GM12865 (cell line): ENCODE measurements around the gene SWAP70.
"Not testable (repeated sequence)": the region's sequence is repeated elsewhere in the genome, so short reads cannot be mapped to it uniquely, and the experiment has no call there.

Experiments
- DNase-seq: peaks from one replicate; pipeline ENCODE4 v3.0.0; 2010; ENCODE audit warnings: low read depth
- H3K4me3 ChIP-seq: 2 replicates; pipeline ENCODE4 v1.5.1; 2011; ENCODE audit warnings: mild to moderate bottlenecking, low read depth, low read length, control low read depth
- TF ChIP-seq, protein P1 (sequence below): IDR thresholded peaks from 2 replicates; pipeline ENCODE4 v1.5.1; 2011; ENCODE audit warnings: low read length, control low read depth, low read depth, inconsistent platforms; ENCODE audit not compliant: insufficient read depth; ENCODE audit errors: missing control alignments

SWAP70 gene

DNA sequence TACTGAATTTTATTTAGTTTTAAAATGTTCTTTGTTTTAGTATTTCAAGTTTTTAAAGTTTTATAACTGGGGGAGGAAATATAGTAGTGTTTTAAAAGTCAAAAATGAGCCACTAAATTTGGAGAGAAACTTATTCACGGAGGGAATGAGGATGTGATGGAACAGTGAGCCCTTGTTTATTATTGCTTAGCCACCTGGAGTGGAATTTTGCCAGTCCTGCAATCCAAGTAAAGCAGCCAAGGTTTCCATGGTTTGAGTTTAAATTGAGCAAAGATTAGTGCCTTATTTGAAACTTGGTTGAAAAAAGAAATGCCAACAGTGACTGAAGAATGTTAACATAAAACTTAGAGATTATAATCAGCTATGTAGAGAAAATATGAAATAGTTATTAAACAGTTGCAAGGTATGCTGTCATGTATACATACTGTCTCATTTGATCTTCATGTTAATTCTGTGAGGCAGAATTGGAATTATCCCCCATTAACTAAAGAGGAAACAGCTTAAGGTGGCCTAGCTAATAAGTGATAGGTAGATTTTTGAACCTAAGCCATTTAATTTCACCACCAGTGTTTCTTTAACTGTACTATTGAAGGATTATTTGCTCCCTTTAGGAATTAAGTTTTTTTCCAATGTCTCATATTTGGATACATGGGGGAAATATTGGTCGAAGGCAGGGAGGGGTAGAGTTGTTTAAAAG, 36.4 kb downstream of the SWAP70 start:
- DNase-seq, result no peak
- TF ChIP-seq, protein P1, sequence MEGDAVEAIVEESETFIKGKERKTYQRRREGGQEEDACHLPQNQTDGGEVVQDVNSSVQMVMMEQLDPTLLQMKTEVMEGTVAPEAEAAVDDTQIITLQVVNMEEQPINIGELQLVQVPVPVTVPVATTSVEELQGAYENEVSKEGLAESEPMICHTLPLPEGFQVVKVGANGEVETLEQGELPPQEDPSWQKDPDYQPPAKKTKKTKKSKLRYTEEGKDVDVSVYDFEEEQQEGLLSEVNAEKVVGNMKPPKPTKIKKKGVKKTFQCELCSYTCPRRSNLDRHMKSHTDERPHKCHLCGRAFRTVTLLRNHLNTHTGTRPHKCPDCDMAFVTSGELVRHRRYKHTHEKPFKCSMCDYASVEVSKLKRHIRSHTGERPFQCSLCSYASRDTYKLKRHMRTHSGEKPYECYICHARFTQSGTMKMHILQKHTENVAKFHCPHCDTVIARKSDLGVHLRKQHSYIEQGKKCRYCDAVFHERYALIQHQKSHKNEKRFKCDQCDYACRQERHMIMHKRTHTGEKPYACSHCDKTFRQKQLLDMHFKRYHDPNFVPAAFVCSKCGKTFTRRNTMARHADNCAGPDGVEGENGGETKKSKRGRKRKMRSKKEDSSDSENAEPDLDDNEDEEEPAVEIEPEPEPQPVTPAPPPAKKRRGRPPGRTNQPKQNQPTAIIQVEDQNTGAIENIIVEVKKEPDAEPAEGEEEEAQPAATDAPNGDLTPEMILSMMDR, result no peak
- H3K4me3 ChIP-seq, result no peak overlapping the region

DNA sequence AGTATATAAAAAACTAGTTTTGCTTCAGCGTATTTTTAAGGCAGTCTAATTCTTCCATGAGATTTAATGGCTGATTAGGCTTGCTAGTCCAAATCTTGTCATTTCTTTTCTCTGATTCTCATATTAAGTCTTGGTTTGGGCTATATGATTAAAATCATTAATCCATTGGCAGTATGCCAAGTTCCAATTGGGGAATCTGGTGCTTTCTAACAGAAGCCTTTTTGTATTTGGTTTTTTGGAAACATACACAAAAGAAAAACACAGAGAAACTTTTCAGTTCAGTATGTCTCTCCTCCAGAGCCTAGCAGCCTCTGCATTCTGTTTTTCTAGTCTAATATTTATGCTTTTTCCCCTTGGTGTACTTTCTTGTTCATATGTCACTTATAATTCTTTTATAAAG, 37.9 kb downstream of the SWAP70 start:
- H3K4me3 ChIP-seq, result no peak overlapping the region
- no peak for DNase-seq
- TF ChIP-seq, protein P1, result no peak

DNA sequence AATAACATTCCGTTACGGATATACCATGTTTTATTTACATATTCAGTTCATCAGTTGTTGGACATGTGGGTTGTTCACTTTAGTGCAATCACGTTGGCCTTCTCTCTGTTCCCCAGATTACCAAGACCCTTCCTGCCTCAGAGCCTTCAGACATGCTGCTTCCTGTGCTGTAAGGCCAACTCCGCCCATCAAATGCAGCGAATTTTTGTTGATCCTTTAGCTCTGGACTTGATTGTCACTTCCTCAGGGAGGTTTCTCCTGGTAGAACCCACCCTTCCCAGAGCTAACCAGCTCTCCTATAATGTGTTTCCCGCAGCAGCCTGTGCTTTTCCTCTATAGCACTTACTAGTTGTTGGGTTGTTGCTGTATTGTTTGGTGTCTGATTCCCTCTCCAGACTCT, 39.4 kb downstream of the SWAP70 start:
- TF ChIP-seq, protein P1, result no peak
- H3K4me3 ChIP-seq, result no peak overlapping the region
- peak; percentile 49 for DNase-seq

DNA sequence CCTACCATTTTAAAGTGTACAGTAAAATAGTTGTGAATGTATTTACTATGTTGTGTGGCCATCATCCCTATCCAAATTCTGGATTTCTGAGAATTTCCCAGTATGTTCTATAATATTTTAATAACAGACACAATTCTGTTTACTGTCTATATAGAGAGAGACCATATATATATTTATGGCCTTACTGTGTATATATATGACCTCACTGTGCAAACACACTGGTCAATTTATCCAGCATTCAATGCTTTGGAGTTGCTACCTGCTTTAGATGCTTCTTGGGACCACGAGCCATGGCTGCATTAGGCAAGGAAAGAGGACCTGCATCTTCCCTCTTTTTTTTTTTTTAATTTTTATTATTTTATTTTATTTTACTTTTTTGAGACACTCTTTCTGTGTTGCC, 40.2 kb downstream of the SWAP70 start:
- DNase-seq, result no peak
- TF ChIP-seq, protein P1, result no peak
- H3K4me3 ChIP-seq, result no peak overlapping the region

DNA sequence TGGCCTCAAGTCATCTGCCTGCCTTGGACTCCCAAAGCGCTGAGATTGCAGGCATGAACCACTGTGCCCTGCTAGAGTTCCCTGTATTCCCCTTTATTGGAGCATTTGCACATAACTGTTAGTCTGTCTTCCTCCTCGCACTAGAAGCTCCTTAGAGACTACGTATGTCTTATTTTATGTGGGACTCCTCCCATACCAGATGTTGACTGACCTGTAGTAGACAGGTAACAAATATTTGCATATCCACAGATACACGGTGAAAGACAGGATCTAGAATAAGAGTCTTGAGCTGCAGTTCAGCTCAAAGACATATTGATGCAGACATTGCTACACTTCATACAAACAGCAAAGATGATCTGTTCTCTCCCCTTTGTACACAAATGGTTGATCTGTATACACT, 40.7 kb downstream of the SWAP70 start:
- no peak for DNase-seq

DNA sequence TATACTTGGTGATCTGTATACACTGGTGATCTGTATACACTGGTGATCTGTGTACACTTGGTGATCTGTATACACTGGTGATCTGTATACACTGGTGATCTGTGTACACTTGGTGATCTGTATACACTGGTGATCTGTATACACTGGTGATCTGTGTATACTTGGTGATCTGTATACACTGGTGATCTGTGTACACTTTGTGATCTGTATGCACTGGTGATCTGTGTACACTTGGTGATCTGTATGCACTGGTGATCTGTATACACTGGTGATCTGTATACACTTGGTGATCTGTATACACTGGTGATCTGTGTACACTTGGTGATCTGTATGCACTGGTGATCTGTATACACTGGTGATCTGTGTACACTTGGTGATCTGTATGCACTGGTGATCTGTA, 41.5 kb downstream of the SWAP70 start:
- H3K4me3 ChIP-seq, DNase-seq: not testable (repeated sequence)

More for the DNA sequence above, 40.7 kb downstream of the SWAP70 start:
- TF ChIP-seq, protein P1, result no peak
- no peak overlapping the region for H3K4me3 ChIP-seq

DNA sequence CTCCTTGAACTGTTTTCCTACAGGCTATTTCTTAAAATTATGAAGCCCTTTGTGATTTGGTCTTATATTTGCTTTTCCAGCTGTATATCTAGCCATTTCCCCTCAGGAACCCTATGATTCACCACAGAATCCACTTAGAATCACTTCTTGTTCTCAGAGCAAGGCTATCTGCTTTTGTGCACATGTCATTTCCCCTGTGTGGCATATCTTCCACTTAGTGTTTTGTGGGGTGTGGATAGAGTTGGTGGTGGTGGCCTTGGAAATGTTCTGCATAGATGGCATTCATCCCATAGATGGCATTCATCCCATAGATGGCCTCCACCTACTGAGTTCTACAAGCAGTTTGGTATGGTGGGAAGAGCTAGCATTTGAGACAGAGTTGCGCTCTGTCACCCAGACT, 44.7 kb downstream of the SWAP70 start:
- TF ChIP-seq, protein P1, result no peak
- H3K4me3 ChIP-seq, result no peak overlapping the region
- DNase-seq, result no peak

DNA sequence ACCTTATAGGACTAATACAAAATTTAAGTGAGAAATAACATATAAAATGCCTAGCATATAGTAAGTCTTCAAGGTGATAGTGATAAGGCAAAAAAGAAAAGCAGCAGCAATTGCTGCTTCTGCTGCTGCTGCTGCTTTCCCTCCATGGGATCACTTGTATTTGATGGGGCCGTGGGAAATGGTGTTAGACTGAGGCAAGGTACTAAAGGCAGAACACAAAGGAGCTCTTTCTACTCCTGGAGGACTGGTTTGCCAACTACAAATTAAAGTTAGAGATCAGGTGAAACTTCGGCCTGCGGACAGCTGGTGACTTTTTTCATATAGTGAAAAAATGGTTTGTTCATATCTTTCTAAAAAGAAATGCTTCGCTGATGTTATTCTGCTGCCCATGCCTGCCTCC, 46.3 kb downstream of the SWAP70 start:
- no peak overlapping the region for H3K4me3 ChIP-seq
- TF ChIP-seq, protein P1, result no peak
- DNase-seq, result no peak
